C4-2B (cell line): ENCODE results near the gene PKN2.

ENCODE experiments used
- ZFX ChIP-seq: fragments of 450-650 bp; IDR thresholded peaks from 2 replicates; pipeline ENCODE4 v1.6.1; 2017
- TF ChIP-seq, protein P1 (sequence below): fragments of 450-650 bp; conservative IDR thresholded peaks from 2 replicates; pipeline ENCODE4 v1.5.1; 2017; ENCODE audit warnings: mild to moderate bottlenecking

DNA sequence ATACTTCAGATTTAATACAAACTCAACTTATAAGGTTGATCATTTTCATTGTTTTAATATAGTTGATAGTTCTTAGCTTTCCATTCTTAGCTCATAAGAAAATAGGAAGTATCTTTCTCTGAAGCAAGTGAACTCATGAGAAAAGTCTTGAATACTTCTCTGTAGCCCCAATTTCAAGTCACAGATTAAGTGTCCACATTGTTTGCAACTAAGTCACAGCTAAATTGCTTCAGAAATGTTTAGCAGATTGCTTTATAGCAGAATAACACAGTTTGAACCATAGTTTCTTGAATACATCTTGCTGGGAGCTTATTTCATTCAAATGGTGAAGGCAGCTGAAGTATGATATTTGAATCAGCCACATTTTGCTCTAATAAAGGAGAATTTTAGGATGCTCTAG, 10.6 kb upstream of the PKN2 start:
- TF ChIP-seq, protein P1, sequence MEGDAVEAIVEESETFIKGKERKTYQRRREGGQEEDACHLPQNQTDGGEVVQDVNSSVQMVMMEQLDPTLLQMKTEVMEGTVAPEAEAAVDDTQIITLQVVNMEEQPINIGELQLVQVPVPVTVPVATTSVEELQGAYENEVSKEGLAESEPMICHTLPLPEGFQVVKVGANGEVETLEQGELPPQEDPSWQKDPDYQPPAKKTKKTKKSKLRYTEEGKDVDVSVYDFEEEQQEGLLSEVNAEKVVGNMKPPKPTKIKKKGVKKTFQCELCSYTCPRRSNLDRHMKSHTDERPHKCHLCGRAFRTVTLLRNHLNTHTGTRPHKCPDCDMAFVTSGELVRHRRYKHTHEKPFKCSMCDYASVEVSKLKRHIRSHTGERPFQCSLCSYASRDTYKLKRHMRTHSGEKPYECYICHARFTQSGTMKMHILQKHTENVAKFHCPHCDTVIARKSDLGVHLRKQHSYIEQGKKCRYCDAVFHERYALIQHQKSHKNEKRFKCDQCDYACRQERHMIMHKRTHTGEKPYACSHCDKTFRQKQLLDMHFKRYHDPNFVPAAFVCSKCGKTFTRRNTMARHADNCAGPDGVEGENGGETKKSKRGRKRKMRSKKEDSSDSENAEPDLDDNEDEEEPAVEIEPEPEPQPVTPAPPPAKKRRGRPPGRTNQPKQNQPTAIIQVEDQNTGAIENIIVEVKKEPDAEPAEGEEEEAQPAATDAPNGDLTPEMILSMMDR: no peak
- no peak for TF ChIP-seq ZFX
